Sigmoid colon (tissue), 7 donors: ENCODE results near the gene PLEKHG4B. TPM values are rescaled to one million over a fixed set of nuclear protein-coding genes. Genes with fewer than 3 reads are reported as not detected.

ENCODE experiments used
- DNase-seq: peaks from one replicate; pipeline ENCODE4 v3.0.0-alpha.2; 2019
- H3K27ac ChIP-seq, 4 donors: fragments of 200-600 bp; sonication (generic); one replicate each; pipeline ENCODE4 v1.5.1; 2016 to 2019; ENCODE audit warnings: mild to moderate bottlenecking in 1 of 4
- H3K27me3 ChIP-seq, 3 donors: fragments of 200-600 bp; sonication (generic); one replicate each; pipeline ENCODE4 v1.5.1; 2019; ENCODE audit warnings: mild to moderate bottlenecking in 1 of 3
- H3K36me3 ChIP-seq, 4 donors: fragments of 200-600 bp; sonication (generic); one replicate each; pipeline ENCODE4 v1.5.1; 2016 to 2019
- H3K4me1 ChIP-seq, 4 donors: fragments of 200-600 bp; sonication (generic); one replicate each; pipeline ENCODE4 v1.5.1; 2017 to 2019
- H3K4me3 ChIP-seq, 4 donors: fragments of 200-600 bp; sonication (generic); one replicate each; pipeline ENCODE4 v1.5.1; 2017 to 2019; ENCODE audit warnings: mild to moderate bottlenecking in 2 of 4, moderate library complexity in 1 of 4
- H3K9me3 ChIP-seq, 4 donors: fragments of 200-600 bp in 3 of 4; sonication (generic) in 3 of 4; one replicate each; pipeline versions ENCODE4 v1.5.1 to v1.6.1; 2013 to 2019
- CTCF ChIP-seq, 4 experiments: fragments of 450-650 bp in 3 of 4; fragments of 200-600 bp in 1 of 4; IDR thresholded peaks; one replicate each; pipeline ENCODE4 v1.5.1; 2016 to 2019; ENCODE audit warnings: antibody characterized with exemption in 4 of 4, mild to moderate bottlenecking in 3 of 4, moderate library complexity in 2 of 4
- EP300 ChIP-seq, 4 donors: sonication (generic); formaldehyde crosslinking; IDR thresholded peaks; one replicate each; pipeline ENCODE4 v1.6.1; 2017; ENCODE audit warnings: antibody characterized with exemption in 4 of 4
- POLR2A ChIP-seq, 2 donors: fragments of 450-650 bp; IDR thresholded peaks; one replicate each; pipeline ENCODE4 v1.6.1; 2016; ENCODE audit warnings: antibody characterized with exemption in 2 of 2, mild to moderate bottlenecking in 2 of 2, moderate library complexity in 2 of 2
- POLR2AphosphoS5 ChIP-seq, 4 donors: sonication (generic); formaldehyde crosslinking; IDR thresholded peaks; one replicate each; pipeline ENCODE4 v1.6.1; 2017; ENCODE audit warnings: antibody characterized with exemption in 4 of 4
- WGBS, 2 donors: extraction: QIAGEN DNeasy Blood & Tissue Kit; methylation state at CpG; one replicate each; pipeline ENCODE4 v1.1.7; 2013; 5-methylcytosine and 5-hydroxymethylcytosine counted together
- intact Hi-C: fragments of 100-400 bp; cut with DNase I; formaldehyde crosslinking; loops from one replicate; pipeline ENCODE4 v1.15.1; 2023
- polyA plus RNA-seq, 3 donors: library from polyadenylated mRNA; stranded (reverse); fragments of 200-250 nt; gene quantifications; one replicate each; pipeline ENCODE4 v1.2.3, GENCODE V29; 2013
- total RNA-seq, 4 donors: library from RNA; depleted of rRNA; stranded (reverse); fragments of >200 nt; gene quantifications; one replicate each; pipeline ENCODE4 v1.1.0, GENCODE V29; 2016
- donor health status: healthy with polysubstance abuse.
- donor health status: Bipolar disorder and iron deficiency.
- donor health status: healthy.

PLEKHG4B gene
- total and polyA plus RNA-seq, 7 donors, result 0.04 to 1.9 (median 0.36) TPM; not detected in 2

- Histone ChIP-seq H3K9me3 (no peaks in the 10 kb centered on the region), H3K4me3 (no peak overlapping the region), H3K27me3 (peaks cover 0 to 7% (median 0%) of the 10 kb centered on the region in 3 donors), H3K4me1 (no peaks in the 10 kb centered on the region), H3K36me3 (no peaks in the 10 kb centered on the region), H3K27ac (no peak overlapping the region)
- intact Hi-C loops, result no loop called here
- WGBS, 2 donors, result 85 to 93% methylated on average over 16 of the region's 16 CpGs
- no peak for DNase-seq
- TF ChIP-seq EP300 (IDR thresholded peaks at IDR 0.05) (no peak), POLR2A (IDR thresholded peaks at IDR 0.05) (no peak), POLR2AphosphoS5 (IDR thresholded peaks at IDR 0.05) (no peak), CTCF (IDR thresholded peaks at IDR 0.05) (no peak)
Observed at GRCh38 chr5:73768-74502, 18.0 kb upstream of the PLEKHG4B start.

- WGBS, 2 donors, result 78 to 86% methylated on average over 15 of the region's 15 CpGs
- no peak for TF ChIP-seq EP300 (IDR thresholded peaks at IDR 0.05)
- intact Hi-C loops, result no loop called here
Observed at GRCh38 chr5:74503-75109, 17.4 kb upstream of the PLEKHG4B start.

GRCh38 chr5:75331-76320 is 16.3 kb upstream of the PLEKHG4B start:
- Histone ChIP-seq H3K4me3 (no peak overlapping the region), H3K36me3 (no peaks in the 10 kb centered on the region), H3K27ac (no peak overlapping the region), H3K4me1 (no peaks in the 10 kb centered on the region), H3K27me3 (peaks cover 0 to 7% (median 0%) of the 10 kb centered on the region in 3 donors), H3K9me3 (no peaks in the 10 kb centered on the region)
- WGBS, 2 donors, result 39 to 55% methylated on average over 31 of the region's 31 CpGs
- intact Hi-C loops, result no loop called here
- no peak for TF ChIP-seq CTCF (IDR thresholded peaks at IDR 0.05)
- TF ChIP-seq POLR2AphosphoS5 (IDR thresholded peaks at IDR 0.05), result no peak
- TF ChIP-seq EP300 (IDR thresholded peaks at IDR 0.05), result no peak
- no peak for TF ChIP-seq POLR2A (IDR thresholded peaks at IDR 0.05)
- no peak for DNase-seq

More at GRCh38 chr5:74503-75109, 17.4 kb upstream of the PLEKHG4B start:
- no peak overlapping the region for H3K27ac ChIP-seq
- peaks cover 0 to 7% (median 0%) of the 10 kb centered on the region in 3 donors for H3K27me3 ChIP-seq
- DNase-seq, result no peak
- no peaks in the 10 kb centered on the region for H3K9me3 ChIP-seq
- no peaks in the 10 kb centered on the region for H3K4me1 ChIP-seq
- H3K36me3 ChIP-seq, result no peaks in the 10 kb centered on the region
- no peak overlapping the region for H3K4me3 ChIP-seq

- TF ChIP-seq POLR2AphosphoS5 (IDR thresholded peaks at IDR 0.05) (no peak), CTCF (IDR thresholded peaks at IDR 0.05) (no peak), POLR2A (IDR thresholded peaks at IDR 0.05) (no peak), EP300 (IDR thresholded peaks at IDR 0.05) (no peak)
- H3K4me3 ChIP-seq, result no peak overlapping the region
- H3K9me3 ChIP-seq, result no peaks in the 10 kb centered on the region
- H3K4me1 ChIP-seq, result no peaks in the 10 kb centered on the region
- no peaks in the 10 kb centered on the region for H3K36me3 ChIP-seq
- 81 to 88% methylated on average over 22 of the region's 22 CpGs for WGBS, 2 donors
- no peak for DNase-seq
- H3K27me3 ChIP-seq, result peaks cover 0 to 10% (median 0%) of the 10 kb centered on the region in 3 donors
- intact Hi-C loops, result no loop called here
- H3K27ac ChIP-seq, result no peak overlapping the region
Observed at GRCh38 chr5:76358-77169, 15.4 kb upstream of the PLEKHG4B start.
